GM10248 (cell line): ENCODE results near the gene LRBA.

Source experiments
- CTCF ChIA-PET: fragments of 300-600 bp; sonication (Branson Sonifier 250); formaldehyde crosslinking; extraction: SDS; loops from one replicate; lab custom pipeline; 2021; ENCODE audit warnings: antibody characterized with exemption; lab: Yijun Ruan, JAX
- POLR2A ChIA-PET: fragments of 350-650 bp; sonication (Branson Sonifier 250); formaldehyde crosslinking; extraction: SDS; loops from one replicate; lab custom pipeline; 2020; ENCODE audit warnings: antibody characterized with exemption; lab: Yijun Ruan, JAX
- DNase-seq: peaks from one replicate; pipeline ENCODE4 v3.0.0; 2012; ENCODE audit errors: extremely low spot score
- CTCF ChIP-seq: IDR thresholded peaks from 2 replicates; pipeline ENCODE4 v1.5.1; 2012; ENCODE audit warnings: mild to moderate bottlenecking, low read depth; ENCODE audit errors: extremely low read depth, missing control alignments, control extremely low read depth

LRBA gene

GRCh38 chr4:150784305-150784704 is 230.8 kb downstream of the LRBA start:
- no peak for DNase-seq
- CTCF ChIA-PET: interaction anchor here (2.1 to 2.2 kb wide), 2 partner anchors 15 to 24 kb away, joined by 7 to 8 read pairs; no protein-coding TSS in a partner anchor
- POLR2A ChIA-PET: no interaction called here
- TF ChIP-seq CTCF: no peak

- no peak for TF ChIP-seq CTCF
- CTCF ChIA-PET: interaction anchor here (0.8 to 2.2 kb wide), 3 partner anchors 9 to 25 kb away, joined by 3 to 8 read pairs (median 7); no protein-coding TSS in a partner anchor
- POLR2A ChIA-PET: no interaction called here
- no peak for DNase-seq
Measured at GRCh38 chr4:150782921-150783320, 232.2 kb downstream of the LRBA start.

GRCh38 chr4:150782311-150782710 is 232.8 kb downstream of the LRBA start:
- no peak for DNase-seq
- CTCF ChIA-PET: interaction anchor here (0.8 to 2.2 kb wide), 2 partner anchors 10 to 26 kb away, joined by 3 to 8 read pairs; no protein-coding TSS in a partner anchor
- POLR2A ChIA-PET: no interaction called here
- TF ChIP-seq CTCF: no peak

GRCh38 chr4:150781191-150781590 is 233.9 kb downstream of the LRBA start:
- no peak for TF ChIP-seq CTCF
- ChIA-PET CTCF (no interaction called here), POLR2A (no interaction called here)
- no peak for DNase-seq

GRCh38 chr4:150779707-150780106 is 235.4 kb downstream of the LRBA start:
- POLR2A ChIA-PET: no interaction called here
- CTCF ChIA-PET: no interaction called here
- no peak for TF ChIP-seq CTCF
- no peak for DNase-seq

- no peak for TF ChIP-seq CTCF
- CTCF ChIA-PET: interaction anchor here (1.2 to 1.4 kb wide), 2 partner anchors 12 to 24 kb away, joined by 3 read pairs; no protein-coding TSS in a partner anchor
Measured at GRCh38 chr4:150773729-150774449, 241.2 kb downstream of the LRBA start.

More at GRCh38 chr4:150773729-150774449, 241.2 kb downstream of the LRBA start:
- POLR2A ChIA-PET: no interaction called here
- DNase-seq: no peak
